Activated naive CD4-positive, alpha-beta T cell treated with anti-CD3 and anti-CD28 coated beads, Interleukin-2, amount 50 U/mL, for 24 hours (primary cell): ENCODE measurements around the gene KIRREL3.

Experiments
- H3K27ac Mint-ChIP-seq: one replicate; pipeline ENCODE4 v1.8.0; 2021; ENCODE audit warnings: mild to moderate bottlenecking, mixed read lengths
- H3K27me3 Mint-ChIP-seq: one replicate; pipeline ENCODE4 v1.8.0; 2021; ENCODE audit warnings: mixed read lengths
- H3K36me3 Mint-ChIP-seq: one replicate; pipeline ENCODE4 v1.8.0; 2021; ENCODE audit warnings: mixed read lengths
- H3K4me1 Mint-ChIP-seq: one replicate; pipeline ENCODE4 v1.8.0; 2021; ENCODE audit warnings: mixed read lengths
- H3K4me3 Mint-ChIP-seq: one replicate; pipeline ENCODE4 v1.8.0; 2021; ENCODE audit warnings: mild to moderate bottlenecking, mixed read lengths
- H3K9me3 Mint-ChIP-seq: one replicate; pipeline ENCODE4 v1.8.0; 2021; ENCODE audit warnings: mixed read lengths

Gene KIRREL3

GRCh38 chr11:126518071-126518971 is 482.2 kb downstream of the KIRREL3 start:
- Mint-ChIP-seq H3K4me3 (no peak overlapping the region), H3K27me3 (peaks cover 5% of the 10 kb centered on the region), H3K36me3 (no peaks in the 10 kb centered on the region), H3K9me3 (no peaks in the 10 kb centered on the region), H3K27ac (no peak overlapping the region), H3K4me1 (no peaks in the 10 kb centered on the region)

GRCh38 chr11:126515501-126515900 is 485.1 kb downstream of the KIRREL3 start:
- Mint-ChIP-seq H3K9me3 (no peaks in the 10 kb centered on the region), H3K4me1 (no peaks in the 10 kb centered on the region), H3K27me3 (peaks cover 4% of the 10 kb centered on the region), H3K4me3 (no peak overlapping the region), H3K27ac (no peak overlapping the region), H3K36me3 (no peaks in the 10 kb centered on the region)

GRCh38 chr11:126514061-126514693 is 486.4 kb downstream of the KIRREL3 start:
- no peak overlapping the region for H3K4me3 Mint-ChIP-seq

GRCh38 chr11:126512741-126513715 is 487.5 kb downstream of the KIRREL3 start:
- Mint-ChIP-seq H3K27me3 (peaks cover 11% of the 10 kb centered on the region), H3K36me3 (no peaks in the 10 kb centered on the region), H3K9me3 (no peaks in the 10 kb centered on the region), H3K4me1 (no peaks in the 10 kb centered on the region), H3K4me3 (no peak overlapping the region), H3K27ac (no peak overlapping the region)

More at GRCh38 chr11:126514061-126514693, 486.4 kb downstream of the KIRREL3 start:
- H3K4me1 Mint-ChIP-seq: no peaks in the 10 kb centered on the region
- no peak overlapping the region for H3K27ac Mint-ChIP-seq
- H3K36me3 Mint-ChIP-seq: no peaks in the 10 kb centered on the region
- H3K9me3 Mint-ChIP-seq: no peaks in the 10 kb centered on the region
- H3K27me3 Mint-ChIP-seq: peaks cover 8% of the 10 kb centered on the region

- H3K4me1 Mint-ChIP-seq: no peaks in the 10 kb centered on the region
- no peaks in the 10 kb centered on the region for H3K36me3 Mint-ChIP-seq
- H3K27ac Mint-ChIP-seq: no peak overlapping the region
- peaks cover 11% of the 10 kb centered on the region for H3K27me3 Mint-ChIP-seq
- no peak overlapping the region for H3K4me3 Mint-ChIP-seq
- no peaks in the 10 kb centered on the region for H3K9me3 Mint-ChIP-seq
These were observed 488.3 kb downstream of the KIRREL3 start for GRCh38 chr11:126512251-126512650.

GRCh38 chr11:126511475-126512115 is 489.0 kb downstream of the KIRREL3 start:
- no peak overlapping the region for H3K27ac Mint-ChIP-seq
- H3K4me1 Mint-ChIP-seq: no peaks in the 10 kb centered on the region
- H3K4me3 Mint-ChIP-seq: no peak overlapping the region
- H3K36me3 Mint-ChIP-seq: no peaks in the 10 kb centered on the region
- no peaks in the 10 kb centered on the region for H3K9me3 Mint-ChIP-seq
- H3K27me3 Mint-ChIP-seq: peaks cover 11% of the 10 kb centered on the region

DNA sequence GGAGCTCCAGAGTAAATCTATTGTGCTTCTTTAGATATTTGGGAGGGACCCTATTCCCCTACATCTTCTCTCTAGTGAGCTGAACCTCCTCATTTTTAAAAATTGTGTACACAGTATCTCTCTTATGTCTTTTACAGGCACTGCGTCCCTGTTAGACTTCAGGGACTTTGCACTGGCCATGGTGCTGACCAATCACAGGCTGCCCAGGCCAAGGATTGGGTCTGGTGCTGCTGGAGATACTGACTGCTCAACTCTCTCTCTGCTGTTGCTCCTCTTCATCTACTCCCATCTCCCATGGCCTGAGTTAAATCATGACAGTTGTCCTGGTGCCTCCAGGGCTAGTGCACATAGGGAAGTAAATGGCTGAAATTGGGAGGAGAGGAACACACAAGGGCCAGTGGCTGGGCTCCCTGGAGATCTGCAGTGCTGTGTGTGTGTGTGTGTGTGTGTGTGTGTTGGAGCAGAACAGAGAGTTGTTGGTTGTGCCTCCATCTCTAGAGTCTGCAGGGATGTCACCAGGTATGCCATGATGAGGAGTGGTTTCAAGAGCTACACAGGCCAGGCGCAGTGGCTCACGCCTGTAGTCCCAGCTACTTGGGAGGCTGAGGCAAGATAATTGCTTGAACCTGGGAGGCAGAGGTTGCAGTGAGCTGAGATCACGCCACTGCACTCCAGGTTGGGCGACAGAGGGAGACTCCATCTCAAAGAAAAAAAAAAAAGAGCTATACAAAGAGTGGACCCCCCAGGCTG is 489.8 kb downstream of the KIRREL3 start:
- no peak overlapping the region for H3K27ac Mint-ChIP-seq
- H3K9me3 Mint-ChIP-seq: peaks cover 3% of the 10 kb centered on the region
- no peaks in the 10 kb centered on the region for H3K36me3 Mint-ChIP-seq
- no peak overlapping the region for H3K4me3 Mint-ChIP-seq
- peaks cover 13% of the 10 kb centered on the region for H3K27me3 Mint-ChIP-seq
- H3K4me1 Mint-ChIP-seq: no peaks in the 10 kb centered on the region

DNA sequence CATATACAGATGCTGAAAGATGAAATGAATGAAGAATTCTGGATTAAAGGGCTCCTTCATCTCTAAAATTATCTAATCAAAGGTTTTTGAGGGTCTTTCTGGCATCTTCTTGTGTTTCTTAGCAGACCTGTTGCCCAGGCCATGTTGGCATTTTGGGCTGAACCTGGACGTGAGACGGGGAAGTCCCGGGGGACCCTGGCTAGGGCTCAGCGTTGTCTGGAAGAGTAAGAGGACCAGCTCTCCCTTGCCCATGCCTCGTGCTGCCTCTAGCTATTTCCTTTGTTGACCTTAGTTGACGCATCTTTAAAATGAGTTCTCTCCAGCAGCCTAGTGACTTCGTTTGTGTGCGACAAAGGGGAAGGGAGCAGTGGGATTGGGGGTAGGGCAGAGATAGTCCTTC is 492.9 kb downstream of the KIRREL3 start:
- Mint-ChIP-seq H3K27me3 (peaks cover 13% of the 10 kb centered on the region), H3K27ac (no peak overlapping the region), H3K9me3 (peaks cover 6% of the 10 kb centered on the region), H3K4me1 (no peaks in the 10 kb centered on the region), H3K36me3 (no peaks in the 10 kb centered on the region), H3K4me3 (no peak overlapping the region)

GRCh38 chr11:126506789-126507188 is 493.8 kb downstream of the KIRREL3 start:
- Mint-ChIP-seq H3K4me1 (no peaks in the 10 kb centered on the region), H3K36me3 (no peaks in the 10 kb centered on the region), H3K9me3 (peaks cover 6% of the 10 kb centered on the region), H3K4me3 (no peak overlapping the region), H3K27ac (no peak overlapping the region), H3K27me3 (peaks cover 14% of the 10 kb centered on the region)

- Mint-ChIP-seq H3K9me3 (peaks cover 6% of the 10 kb centered on the region), H3K27me3 (peaks cover 14% of the 10 kb centered on the region)
These were observed 497.6 kb downstream of the KIRREL3 start for GRCh38 chr11:126502982-126503381.

GRCh38 chr11:126502159-126502558 is 498.4 kb downstream of the KIRREL3 start:
- peaks cover 6% of the 10 kb centered on the region for H3K9me3 Mint-ChIP-seq
- H3K27ac Mint-ChIP-seq: no peak overlapping the region
- H3K36me3 Mint-ChIP-seq: no peaks in the 10 kb centered on the region
- no peak overlapping the region for H3K4me3 Mint-ChIP-seq
- peaks cover 14% of the 10 kb centered on the region for H3K27me3 Mint-ChIP-seq
- no peaks in the 10 kb centered on the region for H3K4me1 Mint-ChIP-seq

More at GRCh38 chr11:126502982-126503381, 497.6 kb downstream of the KIRREL3 start:
- no peak overlapping the region for H3K4me3 Mint-ChIP-seq
- H3K27ac Mint-ChIP-seq: no peak overlapping the region
- no peaks in the 10 kb centered on the region for H3K4me1 Mint-ChIP-seq
- no peaks in the 10 kb centered on the region for H3K36me3 Mint-ChIP-seq

- Mint-ChIP-seq H3K27ac (no peak overlapping the region), H3K9me3 (peaks cover 6% of the 10 kb centered on the region), H3K4me1 (no peaks in the 10 kb centered on the region), H3K4me3 (no peak overlapping the region), H3K36me3 (no peaks in the 10 kb centered on the region), H3K27me3 (peaks cover 14% of the 10 kb centered on the region)
These were observed 498.9 kb downstream of the KIRREL3 start for GRCh38 chr11:126501641-126502040.

DNA sequence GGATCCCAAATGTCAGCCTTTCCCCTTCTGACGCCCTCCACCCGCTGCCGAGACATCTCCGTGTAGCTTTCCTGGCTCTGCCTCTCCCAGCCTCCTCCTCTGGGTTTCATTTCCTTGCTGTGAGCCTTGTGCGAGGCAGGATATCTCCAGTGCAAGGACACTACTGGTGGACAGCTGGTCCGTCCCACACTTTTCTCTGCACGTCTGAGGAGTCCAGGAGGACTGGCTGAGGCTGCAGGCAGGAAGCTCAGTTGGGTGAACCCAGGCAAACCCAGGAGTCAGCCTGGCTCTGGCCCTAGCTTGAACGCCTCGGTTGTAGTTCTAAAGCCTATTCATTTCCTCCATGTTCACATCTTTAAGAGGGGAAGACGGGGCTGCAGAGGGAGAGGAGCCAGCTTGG is 499.6 kb downstream of the KIRREL3 start:
- peaks cover 5% of the 10 kb centered on the region for H3K9me3 Mint-ChIP-seq
- H3K4me1 Mint-ChIP-seq: no peaks in the 10 kb centered on the region
- no peak overlapping the region for H3K27ac Mint-ChIP-seq
- H3K36me3 Mint-ChIP-seq: no peaks in the 10 kb centered on the region
- peaks cover 14% of the 10 kb centered on the region for H3K27me3 Mint-ChIP-seq
- H3K4me3 Mint-ChIP-seq: no peak overlapping the region

DNA sequence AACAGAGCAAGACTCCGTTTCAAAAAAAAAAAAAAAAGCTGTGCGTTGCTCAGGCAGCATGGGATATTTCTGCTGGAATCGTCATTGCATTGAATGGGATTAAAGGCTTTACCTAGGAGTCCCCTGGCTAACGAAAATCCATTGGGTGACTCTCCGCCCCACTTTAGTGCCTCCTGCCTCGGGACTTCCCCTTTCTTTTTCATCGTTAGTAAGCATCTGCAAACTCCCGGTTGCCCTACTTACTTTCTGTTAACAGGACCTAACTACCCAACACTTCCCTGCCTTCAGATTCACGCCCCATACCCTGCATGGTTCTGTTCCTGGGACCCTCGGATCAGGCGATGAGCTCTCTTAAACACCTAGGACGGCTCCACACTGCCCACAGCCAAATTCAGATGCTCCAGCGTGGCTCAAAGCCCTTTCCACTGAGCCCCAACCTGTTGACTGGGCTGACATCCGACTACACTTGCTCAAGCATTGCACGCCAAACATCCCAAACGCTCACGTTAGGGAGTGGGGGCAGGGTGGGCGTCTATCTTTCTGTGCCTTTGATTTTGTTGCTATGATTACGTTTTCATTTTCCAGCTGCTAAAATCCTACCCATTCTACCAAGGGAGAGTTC is 501.3 kb downstream of the KIRREL3 start:
- Mint-ChIP-seq H3K4me1 (no peaks in the 10 kb centered on the region), H3K27ac (no peak overlapping the region), H3K36me3 (no peaks in the 10 kb centered on the region), H3K27me3 (peaks cover 10% of the 10 kb centered on the region), H3K4me3 (no peak overlapping the region), H3K9me3 (no peaks in the 10 kb centered on the region)
